ENCODE data around the gene CNIH3.

CNIH3 gene

DNA sequence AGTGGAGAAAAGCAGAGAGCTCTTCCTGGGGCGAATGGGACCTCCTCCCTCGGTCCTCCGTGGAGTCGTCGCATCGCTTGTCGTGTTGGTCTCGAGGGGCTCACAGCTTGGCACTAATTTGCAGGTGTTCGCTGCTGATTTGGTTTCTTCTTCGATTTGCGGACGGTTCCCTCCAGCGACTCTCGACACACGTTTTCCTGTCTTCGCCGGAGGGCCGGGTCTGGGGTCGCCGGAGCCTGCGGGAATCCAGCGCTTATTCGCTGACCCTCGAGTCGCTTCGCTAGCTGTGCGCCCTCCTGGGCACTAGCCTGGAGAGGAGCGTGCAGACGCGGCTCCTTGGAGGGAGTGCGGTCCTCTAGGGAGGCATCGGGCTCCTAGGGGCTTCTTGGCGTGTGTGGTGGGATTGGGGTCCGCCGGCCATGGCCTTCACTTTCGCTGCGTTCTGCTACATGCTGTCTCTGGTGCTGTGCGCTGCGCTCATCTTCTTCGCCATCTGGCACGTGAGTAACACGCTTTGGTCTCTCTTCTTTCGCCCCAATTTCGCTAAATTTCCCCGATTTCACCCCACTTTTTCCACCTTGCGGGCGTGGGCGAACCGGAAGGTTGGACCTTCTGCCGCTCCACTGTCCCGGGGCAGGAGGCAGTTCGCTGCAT lies 766 bp downstream of the CNIH3 start:
- DNase-seq = no peak

DNA sequence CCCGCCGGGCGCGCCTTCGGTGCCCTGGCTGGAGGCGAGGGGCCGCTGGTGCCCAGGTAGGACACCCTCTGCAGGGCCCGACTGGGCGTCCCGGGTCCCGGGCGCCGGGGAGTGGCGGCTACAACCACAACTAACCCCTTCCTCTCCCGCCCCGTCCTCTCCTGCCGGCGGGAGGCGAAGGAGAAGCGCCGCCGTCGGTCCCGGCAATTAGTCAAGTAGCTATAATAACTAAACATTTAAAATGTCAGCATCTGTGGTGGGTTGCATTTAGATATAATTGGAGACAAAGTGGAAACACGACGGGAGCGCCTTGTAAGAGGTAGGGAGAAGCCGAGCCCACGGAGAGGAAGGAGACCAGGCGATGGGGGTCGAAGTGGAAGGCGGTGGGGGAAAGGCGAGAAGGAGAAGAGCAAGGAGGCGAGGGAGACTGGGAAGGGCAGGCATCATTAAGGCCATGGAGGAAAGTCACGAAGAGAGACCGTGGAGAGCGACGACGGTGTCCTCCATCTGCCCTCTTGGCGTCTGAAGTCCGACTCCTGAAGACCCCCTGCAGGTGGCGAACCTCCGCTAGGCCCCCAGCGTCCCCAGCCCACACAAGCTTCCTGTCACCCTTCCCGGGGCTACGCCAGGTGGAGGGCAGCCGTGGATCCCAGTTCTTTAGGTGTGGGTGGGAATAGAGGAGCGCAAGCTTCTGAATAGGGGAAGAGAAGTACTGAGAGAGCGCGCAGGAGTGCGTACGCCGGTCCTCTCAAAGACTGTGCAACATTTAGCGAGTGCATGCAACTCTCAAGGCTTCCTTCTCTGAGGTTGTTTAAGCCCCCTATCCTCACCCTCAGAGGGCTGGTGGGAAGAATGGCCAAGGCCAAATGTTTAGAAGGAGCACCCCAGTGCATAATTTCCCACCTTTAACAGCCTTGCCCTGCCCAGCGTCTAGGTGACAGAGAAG lies 1.6 kb downstream of the CNIH3 start:
- no peak for DNase-seq

DNA sequence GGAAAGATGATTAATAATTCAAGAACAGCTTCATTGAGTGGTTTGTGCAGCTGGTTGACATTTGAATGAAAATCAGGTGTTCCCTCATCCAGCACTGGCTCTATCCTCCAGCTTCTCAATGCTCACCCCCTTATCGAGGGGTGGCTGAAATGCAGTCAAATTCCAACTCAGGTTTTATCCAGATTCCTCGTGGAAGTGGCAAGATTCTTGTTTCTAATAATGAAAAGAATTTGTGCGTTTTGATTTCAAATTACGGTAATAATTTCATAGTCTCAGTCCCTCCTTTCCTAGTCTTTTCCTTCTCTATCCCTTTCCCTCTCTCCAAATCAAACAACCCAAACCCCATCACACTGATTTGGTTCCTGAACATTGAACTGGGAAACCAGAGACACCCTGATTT lies 3.1 kb downstream of the CNIH3 start:
- DNase-seq = no peak

DNA sequence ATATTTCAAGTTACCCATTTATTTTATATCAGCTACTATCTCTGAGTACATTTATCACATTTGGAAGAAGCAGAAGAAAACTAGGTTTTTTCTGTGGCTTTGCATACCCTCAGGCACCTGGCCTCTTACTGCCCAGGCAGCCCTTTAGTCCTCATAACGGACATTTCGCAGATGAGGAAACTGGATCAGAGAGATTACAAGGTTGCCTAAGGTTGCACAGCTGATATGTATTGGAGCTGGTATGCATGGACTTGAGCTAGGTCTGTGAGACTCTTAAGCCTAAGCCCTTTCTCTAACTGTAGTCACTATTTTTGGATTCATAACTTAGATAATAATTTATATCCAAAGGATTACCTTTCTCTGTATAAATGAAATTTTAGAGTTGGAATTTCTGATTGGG lies 4.0 kb downstream of the CNIH3 start:
- no peak for DNase-seq

DNA sequence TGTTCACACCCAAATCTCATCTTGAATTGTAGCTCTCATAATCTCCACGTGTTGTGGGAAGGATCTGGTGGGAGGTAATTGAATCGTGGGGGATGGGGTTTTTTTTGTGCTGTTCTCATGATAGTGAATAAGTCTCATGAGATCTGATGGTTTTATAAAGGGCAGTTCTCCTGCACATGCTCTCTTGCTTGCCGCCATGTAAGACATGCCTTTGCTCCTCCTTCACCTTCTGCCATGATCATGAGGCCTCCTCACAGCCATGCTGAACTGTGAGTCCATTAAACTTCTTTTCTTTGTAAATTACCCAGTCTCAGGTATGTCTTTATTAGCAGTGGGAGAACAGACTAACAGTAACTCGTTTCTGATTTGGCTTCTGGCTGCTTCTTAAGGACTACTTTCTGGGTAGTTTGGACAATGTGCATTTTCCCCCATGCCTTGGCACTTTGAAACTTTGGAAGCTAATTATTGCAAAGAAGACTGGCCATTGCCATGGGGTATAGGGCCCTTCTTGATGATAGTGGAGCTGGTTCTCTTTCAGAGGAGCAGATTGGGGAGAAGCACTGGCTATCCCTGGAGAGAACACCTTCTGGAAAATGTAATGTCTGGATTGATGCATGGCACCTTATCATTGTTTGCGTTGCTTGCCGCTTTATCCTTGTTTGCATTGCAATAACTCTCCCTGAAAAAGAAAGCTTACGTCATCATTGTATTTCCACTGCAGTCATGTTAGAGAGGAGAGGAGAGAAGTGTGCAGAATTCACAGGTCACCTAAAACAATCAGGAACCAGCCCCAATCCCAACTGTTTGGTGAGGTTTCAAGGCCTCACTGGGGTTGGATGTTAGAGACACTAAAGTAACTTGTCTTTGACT lies 5.9 kb downstream of the CNIH3 start:
- DNase-seq = no peak

GRCh38 chr1:224622831-224623230 lies 6.7 kb downstream of the CNIH3 start:
- no peak for DNase-seq

GRCh38 chr1:224623310-224623714 lies 7.2 kb downstream of the CNIH3 start:
- no peak for DNase-seq

GRCh38 chr1:224623743-224624333 lies 7.7 kb downstream of the CNIH3 start:
- peak; percentile 71 for DNase-seq

DNA sequence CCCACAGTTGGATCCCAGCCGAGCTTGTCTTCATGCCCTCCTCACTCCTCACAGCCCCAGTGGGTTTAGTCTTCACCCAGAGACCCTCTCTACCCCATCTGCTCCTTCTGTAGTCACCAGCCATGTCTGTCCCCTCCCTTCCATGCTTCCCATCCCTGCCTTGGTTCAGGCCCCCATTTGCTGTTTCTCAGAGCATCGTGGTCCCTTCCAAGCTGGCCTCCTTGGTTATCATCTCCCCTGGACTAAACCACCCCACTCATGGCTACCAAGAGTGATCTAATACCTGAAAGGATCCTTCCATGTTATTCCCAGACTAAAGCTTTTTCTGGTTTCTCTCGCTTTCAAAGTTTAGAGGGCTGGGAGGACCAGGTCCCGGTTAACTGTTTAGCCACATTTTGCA lies 8.3 kb downstream of the CNIH3 start:
- DNase-seq = no peak

GRCh38 chr1:224626042-224626441 lies 9.9 kb downstream of the CNIH3 start:
- DNase-seq = no peak

GRCh38 chr1:224629965-224630364 lies 13.8 kb downstream of the CNIH3 start:
- peak; percentile 30 for DNase-seq

- no peak for DNase-seq
These were observed 15.5 kb downstream of the CNIH3 start for GRCh38 chr1:224631462-224632115.

DNA sequence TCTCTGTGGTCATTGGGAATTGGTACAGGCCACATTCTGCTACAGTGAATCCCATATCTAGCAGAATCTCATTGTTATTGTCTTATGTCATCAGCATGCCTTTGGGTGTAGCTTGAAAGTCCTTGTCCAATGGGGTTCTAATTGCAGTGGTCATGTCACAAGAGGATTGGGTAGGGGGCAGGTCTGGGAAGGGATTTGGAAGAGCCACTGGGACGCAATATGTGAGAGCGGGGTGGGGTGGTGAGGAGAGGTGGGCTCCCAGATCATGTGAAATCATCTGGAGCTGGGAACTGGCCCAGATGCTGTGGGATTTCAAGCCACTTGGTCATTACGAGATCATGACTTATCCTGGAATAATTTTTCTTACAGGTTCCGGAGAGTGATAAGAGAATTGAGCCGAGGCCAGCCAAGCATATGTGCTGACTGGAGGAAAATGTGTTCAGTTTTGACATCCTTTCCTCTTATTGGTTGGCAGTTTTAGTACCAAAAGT lies 16.3 kb downstream of the CNIH3 start:
- DNase-seq = no peak

DNA sequence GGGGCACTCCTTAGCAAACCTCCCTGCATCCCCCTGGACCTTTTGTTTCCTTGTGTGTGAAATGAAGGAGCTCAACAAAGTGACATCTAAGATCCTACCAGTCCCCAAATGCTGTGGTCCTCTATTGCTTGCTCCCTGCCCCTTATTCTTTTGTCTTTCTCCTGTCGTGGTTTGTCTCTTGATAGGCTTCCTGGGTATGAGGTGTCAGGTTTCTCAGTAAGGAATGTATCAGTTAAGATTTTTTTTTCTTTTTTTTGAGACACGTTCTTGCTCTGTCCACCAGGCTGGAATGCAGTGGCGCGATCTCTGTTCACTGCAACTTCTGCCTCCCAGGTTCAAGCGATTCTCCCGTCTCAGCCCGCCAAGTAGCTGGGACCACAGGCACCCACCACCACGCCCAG lies 16.8 kb downstream of the CNIH3 start:
- DNase-seq = no peak

DNA sequence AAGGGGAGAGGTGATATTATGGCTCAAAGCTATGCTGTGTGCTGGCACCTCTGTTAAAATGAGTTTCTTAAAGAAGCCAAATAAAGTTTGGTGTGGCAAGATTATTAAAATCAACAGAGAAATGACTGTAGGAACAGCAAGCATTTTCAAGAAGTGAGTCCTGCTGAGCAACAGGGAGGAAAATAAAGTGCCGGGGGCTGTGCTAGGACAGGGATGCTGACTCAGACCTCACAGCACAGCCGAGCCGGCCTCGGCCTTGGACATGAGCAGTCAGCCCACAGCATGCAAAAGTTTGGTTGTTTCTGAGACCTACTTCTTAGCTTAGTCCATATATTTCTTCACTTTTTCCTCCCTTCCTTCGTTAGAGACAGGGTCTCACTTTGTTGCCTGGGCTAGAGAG lies 19.2 kb downstream of the CNIH3 start:
- no peak for DNase-seq

- DNase-seq = peak; percentile 79
These were observed 21.4 kb downstream of the CNIH3 start for GRCh38 chr1:224637515-224637914.

DNA sequence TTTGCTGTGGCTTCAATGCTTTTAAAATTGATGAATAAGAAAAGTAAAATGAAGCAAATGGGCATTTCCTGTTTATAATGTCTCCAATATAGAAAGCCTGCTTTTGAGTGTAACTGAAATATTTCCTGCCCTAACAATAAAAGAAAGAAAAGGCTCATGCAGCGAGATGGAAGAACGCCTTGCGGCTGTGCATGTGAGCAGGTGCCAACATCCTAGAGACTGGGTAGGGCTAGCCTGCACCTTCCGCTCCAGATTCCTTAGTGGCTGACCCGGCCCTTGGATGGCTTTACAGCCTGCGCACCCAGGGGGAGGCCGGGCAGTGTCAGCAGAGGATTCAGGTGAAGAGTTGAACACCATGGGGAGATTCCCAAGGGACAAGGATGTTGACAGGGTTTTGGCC lies 21.8 kb downstream of the CNIH3 start:
- peak; percentile 62 for DNase-seq

DNA sequence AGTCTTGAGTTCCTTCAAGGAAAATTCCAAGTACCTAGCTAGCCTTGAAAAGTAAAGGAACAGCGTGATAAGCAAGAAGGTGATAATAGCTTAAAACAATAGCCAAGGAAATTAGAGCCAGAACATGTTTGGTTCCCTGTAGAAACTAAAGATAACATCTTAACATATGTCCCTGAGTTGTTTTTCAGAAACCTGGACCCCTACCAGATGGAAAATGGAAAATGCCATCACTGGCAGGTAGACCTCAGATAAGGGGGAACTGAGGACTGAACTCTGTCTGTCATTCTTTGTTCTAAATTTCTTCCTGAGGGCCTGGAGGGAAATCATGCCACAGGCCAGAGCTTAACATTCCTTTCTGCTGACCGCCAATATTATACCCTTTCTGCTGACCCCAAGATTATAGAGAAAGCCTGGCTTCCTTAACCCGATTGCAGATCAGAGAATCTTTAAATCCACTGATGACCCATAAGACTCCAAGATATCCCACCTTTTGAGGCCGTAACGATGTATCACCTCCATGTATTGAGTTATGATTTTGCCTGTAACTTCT lies 23.4 kb downstream of the CNIH3 start:
- DNase-seq = no peak

DNA sequence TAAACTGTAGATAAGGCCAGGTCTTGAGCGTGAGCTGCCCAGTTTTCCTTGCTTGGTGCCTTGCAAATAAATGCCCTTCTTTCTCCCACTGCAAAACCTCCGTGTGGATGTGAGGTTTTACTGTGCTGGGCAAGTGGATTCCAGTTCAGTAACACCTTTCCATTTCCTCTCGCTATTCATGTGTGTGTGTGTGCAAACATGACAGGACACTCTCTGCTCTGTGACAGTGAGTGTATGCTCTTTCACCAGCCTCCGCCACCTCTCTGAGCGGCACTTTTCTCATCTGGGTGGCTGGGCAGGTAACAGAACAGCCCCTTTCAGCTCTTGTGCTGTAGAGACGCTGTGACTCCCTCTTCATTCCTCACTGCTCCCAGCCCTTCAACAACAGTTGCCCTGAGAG lies 23.9 kb downstream of the CNIH3 start:
- no peak for DNase-seq

DNA sequence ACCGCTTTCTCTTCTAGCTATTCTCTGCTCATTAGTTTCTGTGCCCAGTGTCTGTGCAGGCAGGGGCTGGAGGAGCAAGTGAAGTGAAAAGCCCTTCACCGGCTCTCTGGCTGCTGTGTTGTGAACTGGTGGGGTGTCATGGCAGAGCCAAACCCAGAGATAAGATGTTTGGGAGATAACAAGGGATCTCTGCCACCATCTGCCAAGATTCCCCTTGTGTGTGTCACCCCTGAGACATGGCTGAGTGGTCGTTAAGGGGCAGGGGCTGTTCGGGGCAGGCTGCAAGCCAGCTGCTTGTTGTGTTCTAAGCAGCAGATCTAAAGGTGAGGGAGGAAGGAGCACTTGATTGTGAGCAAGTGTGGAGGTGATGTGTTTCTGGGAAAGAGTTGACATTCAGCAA lies 24.5 kb downstream of the CNIH3 start:
- no peak for DNase-seq

GRCh38 chr1:224641030-224641429 lies 24.9 kb downstream of the CNIH3 start:
- no peak for DNase-seq

GRCh38 chr1:224643653-224644052 lies 27.5 kb downstream of the CNIH3 start:
- no peak for DNase-seq
